ENCODE data around the gene TMEM80. TPM values are rescaled to one million over a fixed set of nuclear protein-coding genes. Genes with fewer than 3 reads are reported as not detected.

TMEM80 gene
- polyA plus RNA-seq, 4 donors, result 11.9 to 35.4 (median 21.2) TPM

- Histone ChIP-seq H3K36me3 (ENCODE audit: control insufficient read depth in 3 of 3, insufficient read depth in 2 of 3, low read depth in 1 of 3, low read length in 3 of 3) (peaks cover 0 to 11% (median 0%) of the 10 kb centered on the region in 3 donors), H3K9me3 (ENCODE audit: control insufficient read depth in 2 of 2, insufficient read depth in 1 of 2, low read depth in 1 of 2, low read length in 1 of 2) (no peaks in the 10 kb centered on the region), H3K4me3 (ENCODE audit: low read depth in 1 of 3, low read length in 3 of 3) (peak overlapping the region; percentile 64 to 98 (median 86)), H3K4me1 (ENCODE audit: control insufficient read depth in 3 of 3, insufficient read depth in 2 of 3, low read depth in 1 of 3, low read length in 2 of 3) (peaks cover 5 to 11% (median 6%) of the 10 kb centered on the region in 3 donors), H3K27ac (ENCODE audit: low read depth in 1 of 3, low read length in 2 of 3) (peak overlapping the region in 1 of 3 donors; percentile 87), H3K27me3 (ENCODE audit: control insufficient read depth in 3 of 3, insufficient read depth in 3 of 3, low read length in 3 of 3) (no peaks in the 10 kb centered on the region)
- WGBS, 3 donors, result 0 to 5% (median 1%) methylated on average over 18 of the region's 18 CpGs
- FAIRE-seq (no peak), DNase-seq (peak in 1 of 2 donors; percentile 27)
Measured at GRCh38 chr11:748007-748359, 52.4 kb downstream of the TMEM80 start.

- Histone ChIP-seq H3K4me1 (ENCODE audit: control insufficient read depth in 3 of 3, insufficient read depth in 2 of 3, low read depth in 1 of 3, low read length in 2 of 3) (peaks cover 5 to 11% (median 6%) of the 10 kb centered on the region in 3 donors), H3K9me3 (ENCODE audit: control insufficient read depth in 2 of 2, insufficient read depth in 1 of 2, low read depth in 1 of 2, low read length in 1 of 2) (no peaks in the 10 kb centered on the region), H3K36me3 (ENCODE audit: control insufficient read depth in 3 of 3, insufficient read depth in 2 of 3, low read depth in 1 of 3, low read length in 3 of 3) (peaks cover 0 to 14% (median 0%) of the 10 kb centered on the region in 3 donors), H3K27ac (ENCODE audit: low read depth in 1 of 3, low read length in 2 of 3) (no peak overlapping the region), H3K27me3 (ENCODE audit: control insufficient read depth in 3 of 3, insufficient read depth in 3 of 3, low read length in 3 of 3) (no peaks in the 10 kb centered on the region), H3K4me3 (ENCODE audit: low read depth in 1 of 3, low read length in 3 of 3) (no peak overlapping the region)
- 61 to 85% (median 78%) methylated on average over 2 of the region's 2 CpGs for WGBS, 3 donors
- no peak for FAIRE-seq
- DNase-seq, result no peak
Measured at GRCh38 chr11:749731-750130, 54.1 kb downstream of the TMEM80 start.

Other genes starting within 250 kb of the TMEM80 start
- 10 to 100 TPM in 3 of 4 donors, 1 to 10 TPM in 1; 9.5 to 20.3 (median 15.4) TPM for gene PTDSS2, start 245.5 kb upstream of the TMEM80 start, polyA plus RNA-seq
- 100 to 1,000 TPM in 2 of 4 donors, 10 to 100 TPM in 2; 80.9 to 120 (median 100) TPM for gene RNH1, start 188.6 kb upstream of the TMEM80 start, polyA plus RNA-seq
- gene HRAS, start 160.2 kb upstream of the TMEM80 start, polyA plus RNA-seq, result 100 to 1,000 TPM in 2 of 4 donors, 10 to 100 TPM in 2; 23.6 to 142 (median 92.7) TPM
- 1 to 10 TPM in 2 of 4 donors, under 1 TPM in 2; 0.54 to 2.7 (median 1.0) TPM for gene LRRC56, start 158.3 kb upstream of the TMEM80 start, polyA plus RNA-seq
- 10 to 100 TPM in 2 of 4 donors, 1 to 10 TPM in 2; 4.7 to 26.4 (median 11.9) TPM for gene LMNTD2, start 135.1 kb upstream of the TMEM80 start, polyA plus RNA-seq
- 100 to 1,000 TPM in 2 of 4 donors, 10 to 100 TPM in 2; 49.1 to 174 (median 120) TPM for gene RASSF7, start 134.8 kb upstream of the TMEM80 start, polyA plus RNA-seq
- gene PHRF1, start 119.3 kb upstream of the TMEM80 start, polyA plus RNA-seq, result 10 to 100 TPM; 14.6 to 43.3 (median 23.6) TPM
- gene IRF7, start 79.9 kb upstream of the TMEM80 start, polyA plus RNA-seq, result 100 to 1,000 TPM in 2 of 4 donors, 10 to 100 TPM in 2; 14.5 to 115 (median 73.1) TPM
- gene CDHR5, start 70.9 kb upstream of the TMEM80 start, polyA plus RNA-seq, result 1,000 to 10,000 TPM in 1 of 4 donors, 100 to 1,000 TPM in 3; 112 to 1,182 (median 936) TPM
- gene SCT, start 68.6 kb upstream of the TMEM80 start, polyA plus RNA-seq, result 100 to 1,000 TPM in 1 of 4 donors, 10 to 100 TPM in 2, 1 to 10 TPM in 1; 4.8 to 114 (median 22.3) TPM
- gene DRD4, start 58.5 kb upstream of the TMEM80 start, polyA plus RNA-seq, result 1 to 10 TPM in 2 of 4 donors, under 1 TPM in 2; 0.51 to 1.4 (median 1.1) TPM
- 10 to 100 TPM; 18.2 to 39.6 (median 29.4) TPM for gene DEAF1, start 594 bp upstream of the TMEM80 start, polyA plus RNA-seq
- gene EPS8L2, start 10.4 kb downstream of the TMEM80 start, polyA plus RNA-seq, result 1,000 to 10,000 TPM in 2 of 4 donors, 100 to 1,000 TPM in 1, 10 to 100 TPM in 1; 90.2 to 1,255 (median 670) TPM
- gene TALDO1, start 51.6 kb downstream of the TMEM80 start, polyA plus RNA-seq, result 100 to 1,000 TPM in 3 of 4 donors, 10 to 100 TPM in 1; 97.9 to 188 (median 174) TPM
- 10 to 100 TPM; 12.2 to 55.6 (median 29.8) TPM for gene GATD1, start 81.7 kb downstream of the TMEM80 start, polyA plus RNA-seq
- gene CEND1, start 94.3 kb downstream of the TMEM80 start, polyA plus RNA-seq, result 1 to 10 TPM in 1 of 4 donors, under 1 TPM in 1, not detected in 2; 0.22 to 3.3 TPM
- 10 to 100 TPM; 10.5 to 21.9 (median 10.8) TPM for gene SLC25A22, start 102.5 kb downstream of the TMEM80 start, polyA plus RNA-seq
- gene PIDD1, start 109.4 kb downstream of the TMEM80 start, polyA plus RNA-seq, result 10 to 100 TPM; 14.5 to 47.0 (median 28.6) TPM
- gene RPLP2, start 114.2 kb downstream of the TMEM80 start, polyA plus RNA-seq, result 1,000 to 10,000 TPM; 1,144 to 2,714 (median 1,335) TPM
- gene PNPLA2, start 123.1 kb downstream of the TMEM80 start, polyA plus RNA-seq, result 100 to 1,000 TPM in 3 of 4 donors, 10 to 100 TPM in 1; 66.2 to 250 (median 162) TPM
- 10 to 100 TPM; 38.7 to 88.8 (median 65.2) TPM for gene CRACR2B, start 132.1 kb downstream of the TMEM80 start, polyA plus RNA-seq
- 100 to 1,000 TPM; 187 to 359 (median 284) TPM for gene CD151, start 137.1 kb downstream of the TMEM80 start, polyA plus RNA-seq
- 100 to 1,000 TPM in 3 of 4 donors, 10 to 100 TPM in 1; 82.9 to 140 (median 132) TPM for gene POLR2L, start 146.7 kb downstream of the TMEM80 start, polyA plus RNA-seq
- 10 to 100 TPM in 2 of 4 donors, 1 to 10 TPM in 2; 5.1 to 53.3 (median 10.2) TPM for gene TSPAN4, start 147.0 kb downstream of the TMEM80 start, polyA plus RNA-seq
- gene CHID1, start 215.0 kb downstream of the TMEM80 start, polyA plus RNA-seq, result 10 to 100 TPM; 13.6 to 94.4 (median 42.1) TPM
- gene AP2A2, start 230.1 kb downstream of the TMEM80 start, polyA plus RNA-seq, result 10 to 100 TPM; 30.5 to 67.3 (median 45.0) TPM

Data from small intestine (tissue), 7 donors.